Stimulated activated CD4-positive, alpha-beta T cell treated with anti-CD3 and anti-CD28 coated beads, Interleukin-12 subunit alpha, Interleukin-12 subunit beta, amount 100 ng/mL, for 4 hours (primary cell): ENCODE results near the gene MTAP.

Experiments
- DNase-seq: peaks from one replicate; pipeline ENCODE4 v3.0.0-alpha.2; 2020

Gene MTAP

DNA sequence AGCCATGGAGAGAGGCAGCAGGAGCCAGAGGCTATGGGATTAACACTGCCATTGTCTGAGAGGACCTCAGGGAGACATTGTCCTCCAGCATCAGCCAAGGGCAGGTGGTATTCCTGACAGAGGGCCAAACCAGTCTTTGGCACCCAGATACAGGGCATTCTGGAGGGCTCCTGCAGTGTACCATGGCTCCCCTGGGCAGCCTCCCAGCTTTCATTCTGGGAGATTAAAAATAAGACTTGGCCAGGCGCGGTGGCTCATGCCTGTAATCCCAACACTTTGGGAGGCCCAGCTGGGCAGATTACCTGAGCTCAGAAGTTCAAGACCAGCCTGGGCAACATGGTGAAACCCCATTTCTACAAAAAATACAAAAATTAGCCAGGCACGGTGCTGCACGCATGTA, 4.2 kb downstream of the MTAP start:
- DNase-seq = no peak

GRCh38 chr9:21810388-21810787, 8.0 kb downstream of the MTAP start:
- DNase-seq = no peak

DNA sequence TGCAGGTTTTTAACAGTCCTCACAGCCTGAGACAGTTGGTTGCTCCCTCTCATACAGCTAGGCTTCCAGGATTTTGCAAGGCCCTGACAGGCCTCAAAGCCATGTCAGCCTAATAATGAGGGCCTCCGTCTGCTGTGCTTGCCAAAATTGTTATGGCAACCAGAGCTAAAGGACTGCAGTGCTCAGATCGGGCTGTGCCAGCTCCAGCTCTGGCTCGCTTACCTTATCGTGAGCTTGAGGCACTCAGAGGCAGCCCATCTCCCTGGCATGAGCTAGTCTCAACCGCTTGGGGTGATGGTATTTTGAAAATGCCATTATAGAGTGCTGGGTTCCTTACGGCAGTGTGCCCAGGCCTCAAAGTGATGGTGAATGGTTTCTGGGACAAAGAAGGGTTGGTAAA, 8.4 kb downstream of the MTAP start:
- DNase-seq = no peak

GRCh38 chr9:21811914-21812313, 9.5 kb downstream of the MTAP start:
- DNase-seq = no peak

DNA sequence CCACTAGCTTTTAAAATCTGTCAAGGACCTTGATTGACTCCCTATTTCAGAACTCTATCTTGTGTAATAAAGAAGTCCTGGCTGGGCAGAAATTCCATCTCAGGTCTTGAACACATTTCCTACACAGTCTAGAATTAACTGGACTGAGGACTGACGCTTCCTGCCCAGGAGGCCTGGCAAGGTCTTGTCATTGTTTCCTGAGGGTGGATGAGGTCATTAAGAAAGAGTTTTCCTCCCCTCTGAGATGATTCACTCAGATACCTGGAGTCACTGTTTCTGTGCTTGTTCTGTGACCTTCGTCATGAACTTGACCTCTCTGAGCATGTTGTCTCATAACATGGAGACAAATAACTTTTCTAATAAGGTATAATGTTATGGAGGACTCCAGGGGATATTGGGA, 10.0 kb downstream of the MTAP start:
- no peak for DNase-seq

DNA sequence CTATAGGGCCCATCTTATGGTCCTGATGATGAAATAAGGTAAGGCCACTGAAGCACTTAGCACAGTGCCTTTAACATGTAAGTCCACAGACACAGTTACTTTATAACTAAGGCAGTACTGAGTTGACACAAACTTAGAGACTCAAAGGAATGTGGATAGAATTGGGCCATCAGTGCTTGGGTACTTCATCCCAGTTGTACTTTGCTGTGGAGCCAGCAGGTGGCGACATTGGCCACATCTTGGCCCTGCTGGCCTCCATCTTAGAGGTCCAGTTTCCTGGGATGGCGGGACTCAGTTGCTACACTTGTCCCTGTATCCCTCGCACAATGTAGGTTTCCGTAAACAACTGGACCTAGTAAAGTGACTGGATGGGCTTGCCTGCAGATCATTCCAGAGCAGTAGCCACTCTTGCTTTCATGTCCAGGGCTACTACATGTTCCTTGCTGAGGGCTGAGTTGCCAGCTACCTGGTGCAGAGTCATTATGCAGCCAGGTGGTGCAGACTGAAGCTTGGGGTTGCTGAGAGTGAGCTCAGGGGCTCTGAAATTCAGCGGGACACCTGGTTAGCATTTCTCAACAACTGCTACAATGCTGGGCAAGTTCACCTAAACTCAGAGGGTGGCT, 10.6 kb downstream of the MTAP start:
- peak; percentile 63 for DNase-seq

DNA sequence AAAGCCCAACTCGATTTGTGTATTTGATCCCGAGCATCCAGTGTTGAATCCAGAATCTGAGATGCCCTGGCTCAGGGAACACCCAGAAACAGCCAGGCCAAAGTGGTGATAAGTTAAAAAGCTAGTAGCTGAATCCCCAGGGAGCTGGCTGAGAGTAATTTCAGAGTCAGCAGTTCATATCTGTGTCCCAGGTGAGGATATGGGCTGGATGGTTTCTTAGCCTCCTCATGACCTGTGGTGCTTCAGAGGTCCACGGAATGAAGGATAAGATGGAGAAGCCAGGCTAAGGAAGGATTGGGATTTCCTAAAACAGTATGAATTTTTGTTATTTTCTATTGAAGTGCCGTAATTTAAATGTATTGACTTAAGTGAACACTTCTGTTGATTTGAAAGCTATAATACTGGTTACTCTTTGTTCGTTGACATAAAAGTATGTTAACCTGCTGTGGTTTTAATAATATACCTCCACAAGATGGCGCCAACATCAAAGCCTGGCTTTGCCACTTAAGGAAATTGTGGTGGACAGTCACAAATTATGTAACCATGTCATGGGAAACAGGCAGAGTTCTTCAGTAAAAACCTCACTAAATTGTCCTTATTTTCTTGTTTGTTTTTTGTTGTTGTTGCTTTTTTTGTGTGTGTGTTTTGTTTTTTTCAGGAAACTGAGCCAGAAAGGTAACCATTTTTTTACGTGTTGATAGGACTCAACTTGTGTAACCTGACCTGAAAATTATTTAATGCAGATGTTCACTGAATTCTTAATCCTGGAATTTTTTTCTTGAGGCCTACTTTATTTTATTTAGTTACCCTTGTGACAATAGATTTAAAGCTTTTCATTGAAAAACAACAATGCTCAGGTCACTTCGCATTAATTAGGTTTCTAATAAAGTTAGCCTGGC, 11.4 kb downstream of the MTAP start:
- DNase-seq = peak; percentile 30

DNA sequence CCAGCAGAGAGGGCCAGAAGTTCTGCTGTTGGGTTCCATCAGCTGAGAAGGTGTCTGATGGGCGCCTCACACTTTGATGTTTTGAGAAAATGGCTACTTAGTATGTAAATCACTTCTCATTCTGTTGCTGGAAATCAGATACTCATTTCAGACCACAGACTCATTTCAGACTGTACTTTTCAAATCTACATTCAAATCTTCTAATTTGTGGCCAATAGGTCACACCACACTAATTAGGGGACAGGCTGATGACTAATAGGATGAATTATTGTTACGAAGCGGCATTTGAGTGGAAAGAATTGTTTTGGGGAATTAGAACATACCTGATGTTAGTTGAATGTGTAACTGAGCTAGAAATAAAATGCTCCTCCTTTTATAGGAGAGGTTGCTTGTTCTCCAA, 13.2 kb downstream of the MTAP start:
- no peak for DNase-seq

- no peak for DNase-seq
Measured at GRCh38 chr9:21817176-21817575, 14.7 kb downstream of the MTAP start.

DNA sequence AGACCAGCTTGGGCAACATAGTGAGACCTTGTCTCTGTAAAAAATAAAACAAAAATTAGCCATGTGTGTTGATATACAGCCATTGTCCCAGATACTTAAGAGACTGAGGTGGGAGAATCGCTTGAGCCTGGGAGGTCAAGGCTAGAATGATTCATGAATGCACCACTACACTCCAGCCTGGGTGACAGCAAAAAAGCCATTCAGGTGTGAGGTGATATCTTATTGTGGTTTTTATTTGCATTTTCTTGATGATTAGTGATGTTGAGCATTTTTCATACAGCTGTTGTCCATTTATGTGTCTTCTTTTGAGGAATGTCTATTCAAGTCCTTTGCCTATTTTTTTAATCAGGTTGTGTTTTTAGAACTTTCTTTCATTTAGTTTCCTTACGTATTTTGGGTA, 23.2 kb downstream of the MTAP start:
- no peak for DNase-seq

DNA sequence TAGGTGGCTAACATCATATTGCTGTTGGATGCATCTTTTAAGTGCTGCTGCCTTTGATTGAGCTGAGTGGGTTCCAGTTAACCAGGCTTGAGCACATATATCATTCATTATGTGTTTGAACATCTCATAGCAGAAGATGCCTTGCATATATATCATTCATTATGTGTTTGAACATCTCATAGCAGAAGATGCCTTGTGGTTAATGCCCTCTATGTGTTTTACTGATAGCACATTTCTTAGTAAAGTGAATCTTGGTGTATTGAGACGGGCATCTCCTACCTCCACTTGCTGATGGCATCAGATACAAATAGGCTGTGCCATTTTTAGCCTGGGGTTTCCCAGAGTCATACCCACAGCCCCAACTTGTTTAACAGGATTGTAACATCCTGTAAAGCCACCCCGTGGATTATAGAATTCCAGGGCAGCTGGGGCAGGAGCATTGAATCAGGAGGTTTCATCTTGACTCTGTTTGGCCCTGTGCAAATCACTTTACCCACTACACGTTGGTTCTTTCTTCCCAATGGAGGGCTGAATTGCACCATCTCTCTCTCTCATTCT, 26.5 kb downstream of the MTAP start:
- no peak for DNase-seq

GRCh38 chr9:21830589-21830988, 28.2 kb downstream of the MTAP start:
- no peak for DNase-seq

GRCh38 chr9:21831841-21832509, 29.5 kb downstream of the MTAP start:
- no peak for DNase-seq

DNA sequence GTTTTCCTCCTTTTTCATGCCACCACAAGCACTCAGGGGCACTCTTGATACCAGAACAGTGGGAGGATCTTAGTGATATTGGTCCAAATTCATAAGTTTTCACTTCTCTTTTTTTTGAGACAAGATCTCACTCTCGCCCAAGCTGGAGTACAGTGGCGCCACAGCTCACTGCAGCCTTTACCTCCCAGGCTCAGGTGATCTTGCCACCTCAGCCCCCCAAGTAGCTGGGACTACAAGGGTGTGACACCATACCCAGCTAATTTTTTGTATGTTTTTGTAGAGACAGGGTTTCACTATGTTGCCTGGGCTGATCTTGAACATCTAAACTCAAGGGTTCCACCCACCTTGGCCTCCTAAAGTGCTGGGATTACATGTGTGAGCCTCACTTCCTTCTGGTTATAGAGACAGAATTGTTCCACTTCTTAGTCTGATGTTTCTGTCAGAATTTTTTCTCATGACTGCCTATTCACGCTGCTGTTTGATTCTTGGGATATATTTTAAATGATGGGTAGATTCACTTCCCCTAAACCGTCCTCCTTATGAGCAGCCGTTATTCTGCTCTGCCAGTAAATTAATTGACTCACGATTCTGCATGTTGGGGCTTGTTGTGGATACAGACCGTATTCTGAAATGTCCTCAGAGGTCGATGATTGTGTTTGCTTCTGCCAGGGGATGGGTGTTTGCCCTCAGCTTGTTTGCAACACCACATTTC, 30.8 kb downstream of the MTAP start:
- DNase-seq = no peak

- no peak for DNase-seq
Measured at GRCh38 chr9:21835121-21835520, 32.7 kb downstream of the MTAP start.

DNA sequence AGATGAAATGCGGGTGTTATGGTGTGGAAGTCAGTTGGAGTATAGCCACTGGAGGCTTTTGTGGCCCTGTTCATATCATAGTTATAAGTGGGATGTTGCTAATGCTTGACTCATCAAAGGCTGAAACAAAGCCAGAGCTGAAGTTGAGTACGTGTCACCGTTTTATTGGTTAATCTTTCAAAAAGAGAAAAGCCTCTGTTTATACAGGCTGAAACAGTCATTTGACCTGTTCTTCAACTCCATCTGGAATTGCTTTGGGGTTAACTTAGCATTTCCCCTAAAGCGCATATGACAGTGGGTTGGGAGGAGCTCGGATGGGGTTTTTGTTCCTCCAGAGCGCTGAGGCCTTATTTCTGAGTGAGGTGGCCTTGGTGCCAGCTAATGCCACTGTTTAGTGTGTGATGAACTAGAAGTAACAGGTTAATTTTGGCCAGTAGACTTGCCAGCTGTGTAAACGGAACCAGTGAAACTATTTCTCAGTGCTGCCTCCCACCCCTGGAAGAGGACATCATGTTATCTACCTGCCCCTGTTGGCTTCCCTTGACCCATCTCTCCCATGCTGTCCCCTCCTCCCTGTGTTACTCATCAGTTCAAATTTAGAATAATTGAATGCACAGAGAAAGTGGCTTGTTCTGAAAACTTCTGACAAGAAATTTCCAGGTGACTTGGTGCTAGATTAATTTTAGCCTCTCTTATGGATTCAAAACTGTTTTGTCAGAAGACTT, 34.2 kb downstream of the MTAP start:
- no peak for DNase-seq

DNA sequence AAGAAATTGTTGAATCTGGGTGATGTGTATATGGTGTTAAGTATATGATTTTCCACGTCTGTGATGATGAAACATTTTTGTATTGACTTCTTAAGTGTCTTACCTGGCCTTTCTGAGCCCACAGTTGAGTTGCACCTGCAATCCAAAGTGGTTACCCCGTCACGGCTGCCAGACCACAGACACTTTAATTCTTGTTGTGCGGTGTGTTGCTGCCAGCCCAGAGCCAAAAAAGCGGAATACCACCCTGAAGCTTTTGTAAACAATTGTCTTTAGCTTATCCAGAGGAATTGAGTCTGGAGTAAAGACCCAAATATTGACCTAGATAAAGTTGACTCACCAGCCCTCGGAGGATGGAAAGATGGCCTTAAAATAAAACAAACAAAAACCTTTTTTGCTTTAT, 35.1 kb downstream of the MTAP start:
- DNase-seq = no peak

GRCh38 chr9:21840647-21841046, 38.2 kb downstream of the MTAP start:
- DNase-seq = no peak

DNA sequence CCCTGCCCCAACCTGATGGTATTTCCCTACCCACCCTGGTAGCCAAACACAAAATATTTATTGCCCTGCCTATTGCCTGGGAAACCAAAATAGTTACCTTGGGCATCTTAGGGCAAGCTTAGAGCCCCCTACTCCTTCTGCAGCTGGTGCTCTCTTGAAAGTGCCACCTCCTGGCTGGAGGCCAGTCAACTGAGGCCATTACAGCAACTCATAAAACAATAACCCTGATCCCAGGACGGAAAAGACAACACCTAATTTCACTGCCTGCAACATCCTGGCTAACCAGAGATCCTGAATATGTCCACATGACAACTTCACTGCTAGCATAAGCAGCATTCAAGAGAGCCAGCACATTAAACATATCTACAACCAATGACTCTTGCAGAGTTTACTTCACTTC, 38.7 kb downstream of the MTAP start:
- no peak for DNase-seq

- no peak for DNase-seq
Measured at GRCh38 chr9:21848615-21849014, 46.2 kb downstream of the MTAP start.

DNA sequence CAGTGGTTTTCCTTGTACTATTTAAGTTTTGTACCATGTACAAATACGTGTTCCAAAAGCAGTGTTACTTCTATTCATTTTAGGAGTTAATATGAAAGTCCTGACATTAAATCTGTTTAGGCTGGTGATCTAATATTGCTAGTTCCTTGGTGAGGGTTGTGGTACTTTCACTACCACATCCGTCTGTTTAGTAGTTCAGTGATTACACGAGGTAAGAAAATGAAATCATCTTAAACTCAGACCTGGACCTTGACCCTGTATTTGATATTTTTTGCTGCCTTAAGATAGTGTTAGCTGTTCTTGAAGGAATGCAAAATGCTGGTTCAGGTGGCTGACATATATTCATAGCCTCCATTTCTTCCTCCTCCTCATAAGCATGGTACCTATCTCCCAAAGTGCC, 50.3 kb downstream of the MTAP start:
- DNase-seq = no peak

- no peak for DNase-seq
Measured at GRCh38 chr9:21853414-21853813, 51.0 kb downstream of the MTAP start.
